Umbilical cord (tissue), 2 donors: ENCODE data around the gene GPR85. TPM values are rescaled to one million over a fixed set of nuclear protein-coding genes. Genes with fewer than 3 reads are reported as not detected.
"Not testable (repeated sequence)": the region's sequence is repeated elsewhere in the genome, so short reads cannot be mapped to it uniquely, and the experiment has no call there.

Experiments used
- DNase-seq: peaks from one replicate; pipeline ENCODE4 v3.0.0-alpha.2; 2015; ENCODE audit warnings: low spot score
- total RNA-seq: library from RNA; depleted of rRNA; stranded (reverse); fragments of >200 nt; gene quantifications from one replicate; pipeline ENCODE4 v1.2.3, GENCODE V29; 2014; ENCODE audit warnings: low replicate concordance; ENCODE audit not compliant: insufficient read depth

Gene GPR85
- total RNA-seq, 1 donor from 2014 or later = 7.0 TPM

- DNase-seq = no peak
These were observed 2.0 kb downstream of the GPR85 start for GRCh38 chr7:113084496-113085172.

- DNase-seq = no peak
These were observed 2.7 kb downstream of the GPR85 start for GRCh38 chr7:113083816-113084495.

GRCh38 chr7:113083132-113083815 lies 3.4 kb downstream of the GPR85 start:
- peak; percentile 74 for DNase-seq

- DNase-seq = no peak
These were observed 8.3 kb downstream of the GPR85 start for GRCh38 chr7:113078331-113078730.

GRCh38 chr7:113076703-113077102 lies 9.9 kb downstream of the GPR85 start:
- DNase-seq = no peak

- no peak for DNase-seq
These were observed 15.2 kb downstream of the GPR85 start for GRCh38 chr7:113071465-113071864.

- DNase-seq = no peak
These were observed 24.1 kb downstream of the GPR85 start for GRCh38 chr7:113062499-113062898.

- DNase-seq = no peak
These were observed 26.5 kb downstream of the GPR85 start for GRCh38 chr7:113060100-113060499.

- DNase-seq = no peak
These were observed 31.7 kb downstream of the GPR85 start for GRCh38 chr7:113054938-113055337.

GRCh38 chr7:113054272-113054671 lies 32.4 kb downstream of the GPR85 start:
- not testable (repeated sequence) for DNase-seq

GRCh38 chr7:113049221-113049620 lies 37.4 kb downstream of the GPR85 start:
- DNase-seq = not testable (repeated sequence)

- DNase-seq = no peak
These were observed 40.2 kb downstream of the GPR85 start for GRCh38 chr7:113046453-113046852.

GRCh38 chr7:113045379-113045778 lies 41.2 kb downstream of the GPR85 start:
- DNase-seq = no peak

- DNase-seq = no peak
These were observed 42.2 kb downstream of the GPR85 start for GRCh38 chr7:113044394-113044793.

- no peak for DNase-seq
These were observed 45.8 kb downstream of the GPR85 start for GRCh38 chr7:113040849-113041248.

GRCh38 chr7:113033959-113034358 lies 52.7 kb downstream of the GPR85 start:
- no peak for DNase-seq

Other genes with a start within 250 kb of the GPR85 start
- gene SMIM30, start 31.7 kb upstream of the GPR85 start, total RNA-seq = 40.4 TPM